Activated T-cell treated with anti-CD3 and anti-CD28 coated beads, Interleukin-2, amount 50 U/mL, for 48 hours (primary cell): ENCODE data around the gene IGFBPL1.
"Not testable (repeated sequence)": the region's sequence is repeated elsewhere in the genome, so short reads cannot be mapped to it uniquely, and the experiment has no call there.

Source experiments
- DNase-seq, 2 experiments: peaks; one replicate each; pipeline ENCODE4 v3.0.0-alpha.2; 2020

IGFBPL1 gene

DNA sequence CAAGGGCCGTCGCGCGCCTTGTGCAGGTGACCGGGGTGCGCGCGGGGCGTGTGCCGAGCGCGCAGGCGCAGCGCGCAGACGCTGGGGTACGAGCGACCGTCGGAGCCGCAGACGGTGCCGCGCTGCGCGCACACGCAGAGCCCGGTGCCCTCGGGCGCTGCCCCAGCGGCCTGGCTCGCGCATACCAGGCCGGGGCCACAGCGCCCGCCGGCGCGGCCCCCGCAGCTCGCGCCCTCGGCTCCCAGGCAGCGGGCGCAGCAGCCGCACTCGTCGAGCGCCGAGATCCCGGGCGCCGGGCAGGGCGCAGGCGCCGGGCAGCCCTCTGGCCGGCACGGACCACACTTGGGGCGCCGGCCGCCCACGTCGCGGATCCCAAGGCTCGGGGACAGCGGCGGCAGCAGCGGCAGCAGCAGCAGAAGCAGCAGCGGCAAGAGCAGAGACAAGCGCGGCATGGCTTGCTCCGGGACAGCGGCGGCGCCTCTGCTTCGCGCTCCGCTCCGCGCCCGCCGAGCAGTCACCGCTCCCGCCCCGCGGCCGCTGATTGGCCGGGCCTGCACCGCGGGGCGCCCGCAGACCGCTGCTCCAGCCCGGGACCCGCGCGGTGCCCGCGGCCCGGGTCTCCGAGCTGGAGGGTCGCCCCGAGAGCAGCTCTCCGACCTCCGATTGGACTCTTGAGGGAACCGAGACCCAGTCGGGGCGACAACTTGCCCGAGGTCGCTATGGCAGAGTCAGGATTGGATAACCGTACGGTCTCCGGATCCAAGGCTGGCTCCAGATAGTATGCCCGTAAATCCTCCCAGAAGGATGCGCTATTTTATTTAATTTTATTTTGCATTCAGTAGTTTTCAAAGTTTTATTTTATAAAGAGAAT is at the start of gene IGFBPL1:
Gene IGFBPL1 (minus strand): TSS at position 482 of the 871 bp plus-strand sequence. CDS start 30 bp downstream, at position 452.
- DNase-seq = peak; percentile 22 to 43

- DNase-seq = not testable (repeated sequence)
Measured at GRCh38 chr9:38472583-38473249, 48.5 kb upstream of the IGFBPL1 start.

DNA sequence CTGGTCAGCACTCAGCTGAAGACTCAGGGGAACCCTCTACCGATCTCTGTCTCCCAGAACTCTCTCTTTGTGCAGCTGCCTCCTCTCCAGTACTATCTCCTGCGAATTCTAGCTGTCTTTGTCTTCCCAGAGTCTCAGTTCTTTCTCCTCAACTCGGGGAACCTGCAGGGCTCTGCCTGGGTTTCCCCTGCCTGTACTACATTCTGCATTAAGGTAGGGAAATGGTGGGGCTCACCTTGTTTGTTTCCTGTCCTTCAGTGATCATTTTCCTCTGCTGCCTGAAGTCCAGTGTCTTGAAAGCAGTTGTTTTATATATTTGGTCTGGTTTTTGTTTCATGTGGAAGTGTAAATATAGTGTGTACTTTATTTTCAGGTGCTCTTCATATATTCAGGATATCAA is 43.1 kb upstream of the IGFBPL1 start:
- DNase-seq = no peak

GRCh38 chr9:38453835-38454234 is 29.6 kb upstream of the IGFBPL1 start:
- no peak for DNase-seq

DNA sequence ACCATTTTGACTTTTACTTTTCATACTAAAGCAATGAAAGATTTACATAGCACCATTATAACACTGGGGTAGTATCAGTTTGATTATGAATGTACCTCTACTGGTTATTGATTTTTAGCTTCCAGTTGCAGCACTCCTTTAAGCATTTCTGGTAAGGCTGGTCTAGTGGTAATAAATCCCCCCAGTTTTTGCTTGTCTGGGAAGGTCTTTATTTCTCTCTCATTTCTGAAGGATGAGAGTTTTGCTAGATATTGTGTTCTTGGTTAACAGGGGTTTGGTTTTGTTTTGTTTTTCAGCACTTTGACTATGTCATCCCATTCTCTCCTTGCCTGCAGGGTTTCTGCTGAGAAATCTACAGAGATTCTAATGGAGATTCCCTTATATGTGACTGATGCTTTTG is 26.9 kb upstream of the IGFBPL1 start:
- DNase-seq = no peak

DNA sequence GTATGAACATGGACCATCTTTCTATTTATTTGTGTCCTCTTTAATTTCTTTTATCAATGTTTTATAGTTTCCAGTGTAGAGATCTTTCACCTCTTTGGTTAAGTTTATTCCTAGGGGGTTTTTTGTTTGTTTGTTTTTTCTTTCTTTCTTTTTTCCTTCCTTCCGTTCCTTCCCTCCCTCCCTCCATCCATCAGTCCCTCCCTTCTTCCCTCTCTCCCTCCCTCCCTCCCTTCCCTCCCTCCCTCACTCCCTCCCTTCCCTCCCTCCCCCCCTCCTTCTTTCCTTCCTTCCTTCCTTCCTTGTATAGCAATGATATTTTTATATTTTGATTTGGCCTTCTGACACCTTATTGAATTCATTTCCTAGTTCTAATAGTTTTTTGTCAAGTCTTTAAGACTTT is 23.4 kb upstream of the IGFBPL1 start:
- no peak for DNase-seq

- DNase-seq = no peak
Measured at GRCh38 chr9:38445154-38446043, 21.1 kb upstream of the IGFBPL1 start.

- DNase-seq = no peak
Measured at GRCh38 chr9:38443597-38443996, 19.3 kb upstream of the IGFBPL1 start.

- no peak for DNase-seq
Measured at GRCh38 chr9:38443181-38443580, 18.9 kb upstream of the IGFBPL1 start.

GRCh38 chr9:38442473-38443096 is 18.3 kb upstream of the IGFBPL1 start:
- DNase-seq = no peak

- no peak for DNase-seq
Measured at GRCh38 chr9:38441347-38442085, 17.3 kb upstream of the IGFBPL1 start.

GRCh38 chr9:38440516-38440915 is 16.3 kb upstream of the IGFBPL1 start:
- DNase-seq = no peak

DNA sequence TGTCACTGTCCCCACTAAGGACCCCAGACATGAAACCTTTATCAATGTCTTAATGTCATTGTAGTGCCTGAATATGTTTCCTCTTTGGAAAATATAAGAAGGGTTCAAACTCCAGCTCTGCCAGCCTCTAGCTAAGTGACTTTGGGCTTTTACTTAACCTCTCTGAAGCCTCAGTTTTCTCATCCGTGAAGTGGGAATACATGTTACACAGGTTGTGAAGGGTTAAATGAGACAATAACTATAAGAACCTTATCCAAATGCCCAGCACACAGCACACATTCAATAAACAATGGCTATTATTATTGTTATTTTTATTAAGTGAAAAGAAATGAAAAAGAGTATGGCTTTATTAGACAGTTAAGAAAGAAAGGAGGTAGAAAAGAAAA is 15.7 kb upstream of the IGFBPL1 start:
- no peak for DNase-seq

GRCh38 chr9:38439291-38439915 is 15.1 kb upstream of the IGFBPL1 start:
- DNase-seq = no peak

DNA sequence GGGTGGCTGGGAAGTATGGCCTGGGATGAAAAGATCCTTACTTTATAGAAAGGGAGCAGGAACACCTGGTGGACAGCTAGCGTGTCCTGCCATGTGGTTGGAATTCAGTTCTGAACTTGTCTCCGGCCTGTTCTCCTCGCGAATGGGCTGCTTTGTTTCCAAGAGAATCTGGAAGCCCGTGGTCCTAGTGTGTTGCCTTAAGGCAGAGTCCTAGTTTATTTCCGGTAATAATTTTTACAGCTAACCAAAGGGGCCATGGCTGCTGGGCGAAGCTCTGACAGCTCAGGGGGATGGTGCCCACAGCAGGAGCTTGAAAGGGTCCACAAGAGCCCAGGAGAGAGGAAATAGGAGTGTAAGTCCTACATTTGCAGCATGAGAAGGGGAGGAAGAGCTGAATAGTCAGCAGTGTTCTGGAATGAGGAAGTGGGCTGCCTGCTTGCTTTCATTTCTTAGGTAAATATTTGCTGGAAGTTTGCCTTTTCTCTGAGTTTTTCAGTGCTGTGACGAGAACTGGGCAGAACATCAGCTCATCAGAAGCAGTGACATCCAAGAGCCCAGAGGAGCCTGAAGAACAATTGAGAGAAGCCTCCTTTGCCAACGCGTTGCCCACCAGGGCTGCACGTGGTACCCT is 13.1 kb upstream of the IGFBPL1 start:
- no peak for DNase-seq

- no peak for DNase-seq
Measured at GRCh38 chr9:38436708-38437107, 12.5 kb upstream of the IGFBPL1 start.

GRCh38 chr9:38435521-38435920 is 11.3 kb upstream of the IGFBPL1 start:
- no peak for DNase-seq

GRCh38 chr9:38434853-38435252 is 10.6 kb upstream of the IGFBPL1 start:
- no peak for DNase-seq

DNA sequence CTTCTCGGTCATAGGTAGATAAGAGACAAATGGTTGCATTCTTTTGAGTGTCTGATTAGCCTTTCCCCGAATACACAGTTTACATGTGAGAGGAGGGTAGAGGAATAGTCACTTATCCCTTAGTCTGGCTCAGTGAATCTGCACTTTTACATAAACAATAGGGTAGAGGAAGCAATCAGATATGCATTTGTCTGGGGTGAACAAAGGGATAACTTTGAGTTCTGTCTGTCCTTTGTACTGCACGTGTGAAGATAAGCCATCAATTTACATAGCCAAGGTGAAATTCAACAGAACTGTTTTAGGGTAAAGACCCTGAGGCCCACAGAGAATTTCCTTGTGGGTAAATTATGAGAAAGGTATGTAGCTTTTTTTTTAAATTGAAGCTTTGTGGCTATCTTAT is 10.1 kb upstream of the IGFBPL1 start:
- no peak for DNase-seq

GRCh38 chr9:38432922-38433510 is 8.8 kb upstream of the IGFBPL1 start:
- no peak for DNase-seq

- DNase-seq = no peak
Measured at GRCh38 chr9:38431116-38431515, 6.9 kb upstream of the IGFBPL1 start.
